OCI-LY7 (cell line): Measurements from ENCODE around the gene ALK.

Experiments
- CTCF ChIP-seq: fragments of 200-600 bp; sonication (generic); conservative IDR thresholded peaks from 2 replicates; pipeline ENCODE4 v1.5.1; 2014; ENCODE audit warnings: mild to moderate bottlenecking, antibody characterized with exemption, low read length, moderate library complexity, mixed read lengths
- EZH2phosphoT487 ChIP-seq: fragments of 200-600 bp; sonication (generic); IDR thresholded peaks from 2 replicates; pipeline ENCODE4 v1.6.1; 2018; ENCODE audit warnings: low read depth, borderline replicate concordance, mild to moderate bottlenecking, mixed run types, antibody characterized with exemption, low read length, moderate library complexity, mixed read lengths

DNA sequence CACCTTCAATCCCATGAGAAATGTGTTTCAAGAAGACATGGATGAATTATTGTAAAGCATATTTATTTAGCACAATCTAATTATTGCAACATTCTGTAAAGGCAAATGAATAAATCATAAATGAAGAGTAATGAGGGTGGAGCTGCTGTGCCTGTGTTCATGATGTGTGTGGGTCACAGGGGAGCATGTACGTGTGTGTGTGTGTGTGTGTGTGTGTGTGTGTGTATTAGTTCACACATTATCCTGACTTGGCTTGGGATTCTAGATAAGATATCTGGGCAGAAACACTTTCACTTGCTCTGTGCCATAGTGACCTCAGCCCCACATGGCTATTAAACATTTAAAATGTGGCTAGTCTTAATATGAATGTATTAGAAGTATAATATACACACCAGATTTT is 361.8 kb downstream of the ALK start:
- no peak for TF ChIP-seq CTCF
- TF ChIP-seq EZH2phosphoT487: no peak
